GM21529 (cell line): Measurements from ENCODE around the gene RMND5B.
"Not testable (repeated sequence)": the region's sequence is repeated elsewhere in the genome, so short reads cannot be mapped to it uniquely, and the experiment has no call there.

Experiments
- ATAC-seq: cut with Tn5 transposase; IDR thresholded peaks from one replicate; pipeline ENCODE4 v1.9.1; 2021; ENCODE audit not compliant: unreplicated experiment

The RMND5B gene

DNA sequence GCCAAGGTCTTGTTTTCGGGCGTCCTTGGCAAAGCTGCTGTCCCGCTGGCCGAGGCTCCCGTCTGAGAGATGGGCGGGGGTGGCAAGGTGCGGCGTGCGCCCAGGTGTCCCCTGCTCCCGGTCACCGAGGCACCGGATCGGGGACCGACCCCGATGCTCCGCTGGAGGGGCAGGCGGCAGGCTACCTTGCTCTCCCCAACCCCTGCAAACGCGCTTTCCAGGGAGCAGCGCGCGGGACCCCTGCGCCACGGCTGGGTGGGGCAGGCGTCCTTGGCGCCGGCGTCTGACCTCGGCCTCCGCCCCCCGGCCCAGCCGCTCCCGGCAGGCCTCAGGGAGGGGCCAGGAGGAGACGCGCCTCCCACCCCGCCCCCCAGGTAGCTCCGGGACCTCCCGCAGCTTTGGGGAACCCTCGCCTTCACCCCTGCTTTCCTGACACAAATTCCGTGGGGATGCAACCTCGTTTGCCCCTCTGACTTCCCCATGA lies 16.9 kb upstream of the RMND5B start:
- no peak for ATAC-seq

DNA sequence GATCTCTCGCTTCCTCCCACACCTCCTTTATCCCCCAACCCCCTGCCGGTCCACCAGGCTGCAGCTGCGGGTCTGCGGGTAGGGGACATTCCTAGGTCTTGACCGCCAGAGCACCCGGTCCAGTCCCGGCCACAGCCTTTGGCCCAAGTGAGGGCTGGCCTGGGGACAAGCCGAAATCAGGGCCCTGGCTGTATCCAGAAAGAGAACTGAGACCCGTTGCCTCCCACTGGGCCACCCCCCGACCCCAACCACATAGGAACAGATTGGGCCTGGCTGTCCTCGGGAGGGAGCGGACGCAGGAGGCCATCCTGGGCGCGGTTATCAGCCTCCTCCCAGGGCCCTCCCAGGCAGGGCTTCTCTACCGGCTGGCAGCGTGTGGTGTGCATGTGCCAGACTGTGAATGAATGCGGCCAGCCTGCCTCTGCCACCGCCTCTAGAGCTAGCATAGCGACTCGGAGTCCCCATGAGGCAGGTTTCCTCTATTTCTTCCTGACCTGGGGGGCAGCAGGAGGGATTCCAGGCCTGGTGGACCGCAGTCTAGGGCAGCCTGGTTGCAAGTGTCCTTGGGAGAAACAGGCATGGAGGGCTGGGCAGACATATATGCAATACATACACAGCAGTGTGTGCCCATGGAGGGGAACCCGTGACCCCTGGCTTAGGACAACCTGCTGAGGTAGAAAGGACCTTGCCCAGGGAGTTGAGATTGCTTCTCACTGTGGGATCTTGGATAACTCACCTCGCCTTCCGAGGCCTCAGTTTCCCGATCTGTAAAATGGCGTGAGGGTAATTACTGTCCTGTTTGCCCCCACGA lies 16.3 kb upstream of the RMND5B start:
- no peak for ATAC-seq

GRCh38 chr5:178115136-178115813 lies 15.5 kb upstream of the RMND5B start:
- ATAC-seq = no peak

- no peak for ATAC-seq
These were observed 15.0 kb upstream of the RMND5B start for GRCh38 chr5:178115814-178116142.

GRCh38 chr5:178116143-178116885 lies 14.5 kb upstream of the RMND5B start:
- peak; percentile 28 for ATAC-seq

DNA sequence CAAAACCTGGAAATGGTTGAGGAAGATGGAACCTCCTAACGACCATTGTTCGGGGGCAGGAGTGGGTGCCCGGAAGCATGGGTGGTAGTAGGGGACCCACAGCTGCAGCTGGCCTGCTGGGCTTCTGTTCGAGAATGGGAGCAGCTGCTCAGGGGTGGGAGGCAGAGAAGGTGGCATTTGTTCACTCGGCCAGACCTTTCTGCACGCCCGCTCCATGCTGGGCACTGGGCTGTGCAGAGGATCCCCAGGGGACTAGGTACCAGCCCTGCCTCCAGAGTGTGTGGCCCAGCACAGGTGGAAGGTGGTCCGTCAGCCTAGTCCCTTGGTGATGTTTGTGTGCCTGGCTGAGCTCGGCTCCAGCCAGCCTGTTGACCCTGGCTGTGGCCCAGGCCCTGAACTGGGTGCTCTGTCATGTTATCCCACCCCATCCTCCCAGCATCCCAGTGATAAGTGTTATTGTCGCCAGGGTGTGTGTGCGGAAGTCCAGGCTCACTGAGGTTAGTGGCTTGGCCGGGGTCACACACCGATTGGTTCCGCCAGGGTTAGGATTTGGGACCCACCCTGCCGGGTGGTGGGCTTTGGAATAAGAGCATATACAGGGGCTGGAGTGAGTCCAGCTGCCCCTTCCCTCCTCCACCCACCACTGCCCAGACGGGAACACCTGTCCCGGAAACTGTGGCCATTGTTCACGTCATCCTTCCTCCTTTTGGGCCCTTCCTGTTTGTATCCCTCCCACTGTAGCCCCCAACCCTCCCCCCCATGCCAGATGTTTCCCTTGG lies 12.7 kb upstream of the RMND5B start:
- ATAC-seq = no peak

GRCh38 chr5:178119915-178120606 lies 10.8 kb upstream of the RMND5B start:
- no peak for ATAC-seq

- peak; percentile 74 for ATAC-seq
These were observed 10.0 kb upstream of the RMND5B start for GRCh38 chr5:178120607-178121357.

DNA sequence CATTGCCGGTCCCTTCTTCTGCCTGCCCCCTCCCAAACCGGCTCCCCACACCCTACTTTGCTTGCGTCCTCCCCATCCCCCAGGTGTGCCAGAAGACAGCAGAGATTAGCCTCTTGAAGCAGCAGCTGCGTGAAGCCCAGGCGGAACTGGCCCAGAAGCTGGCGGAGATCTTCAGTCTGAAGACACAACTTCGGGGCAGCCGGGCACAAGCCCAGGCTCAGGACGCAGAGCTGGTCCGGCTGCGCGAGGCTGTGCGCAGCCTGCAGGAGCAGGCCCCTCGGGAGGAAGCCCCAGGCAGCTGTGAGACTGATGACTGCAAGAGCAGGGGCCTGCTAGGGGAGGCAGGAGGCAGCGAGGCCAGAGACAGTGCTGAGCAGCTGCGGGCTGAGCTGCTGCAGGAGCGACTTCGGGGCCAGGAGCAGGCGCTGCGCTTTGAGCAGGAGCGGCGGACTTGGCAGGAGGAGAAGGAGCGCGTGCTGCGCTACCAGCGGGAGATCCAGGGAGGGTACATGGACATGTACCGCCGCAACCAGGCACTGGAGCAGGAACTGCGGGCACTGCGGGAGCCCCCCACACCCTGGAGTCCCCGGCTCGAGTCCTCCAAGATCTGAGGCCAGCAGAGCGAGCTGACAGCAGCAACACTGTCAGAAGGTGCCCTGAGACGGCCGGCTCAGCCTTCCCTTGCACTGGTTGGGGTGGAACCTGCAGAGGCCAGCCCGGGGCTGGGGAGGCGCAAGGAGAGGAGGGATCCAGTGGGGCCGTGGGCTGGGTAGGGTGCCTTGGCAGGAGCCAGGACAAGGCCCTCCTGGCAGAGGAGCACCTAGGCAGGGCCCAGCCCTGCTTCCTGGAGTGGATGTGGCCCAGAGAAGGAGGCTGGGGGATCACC lies 9.2 kb upstream of the RMND5B start:
- ATAC-seq = peak; percentile 1

GRCh38 chr5:178122346-178122745 lies 8.5 kb upstream of the RMND5B start:
- no peak for ATAC-seq

DNA sequence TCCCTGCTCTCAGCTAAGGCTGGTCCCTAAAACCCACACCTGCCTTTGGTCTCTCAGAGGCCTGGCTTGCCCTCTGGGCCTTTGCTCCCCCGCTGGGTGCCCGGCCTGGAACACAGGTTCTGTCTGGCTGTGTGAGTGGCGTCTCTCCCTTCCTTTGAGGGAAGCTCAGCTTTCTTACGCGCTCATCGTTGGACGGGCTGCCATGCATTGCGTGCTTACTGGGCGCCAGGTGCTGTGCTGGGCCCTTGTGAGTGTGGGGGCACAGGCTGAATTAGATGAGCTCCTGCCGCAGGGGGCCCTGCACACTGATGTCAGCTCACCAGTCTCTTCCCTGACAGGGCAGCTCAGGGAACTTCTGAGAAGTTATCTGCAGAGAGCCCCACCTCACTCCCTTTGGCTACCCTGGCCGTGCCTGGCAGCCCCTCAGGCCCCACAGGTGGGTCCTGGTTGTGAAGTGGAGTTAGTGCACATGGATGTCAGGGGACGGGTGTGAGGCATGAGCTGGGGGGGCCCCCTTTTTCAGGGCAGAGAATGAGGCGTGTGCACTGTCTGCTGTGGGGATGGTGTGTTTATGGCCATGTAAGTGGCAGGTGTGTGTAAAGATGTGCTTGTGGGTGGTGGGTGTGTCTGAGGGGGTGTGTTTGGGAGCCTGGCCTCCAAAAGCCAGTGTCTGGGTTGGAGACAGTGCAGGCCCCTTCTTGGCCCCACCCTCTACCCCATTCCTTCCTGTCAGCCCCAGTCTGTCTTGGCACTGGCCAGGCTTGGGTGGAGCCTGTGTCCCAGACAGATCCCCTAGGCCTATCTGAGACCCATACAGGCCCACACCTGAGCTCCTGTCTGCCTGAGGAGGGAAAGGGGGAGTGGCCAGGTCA lies 7.5 kb upstream of the RMND5B start:
- no peak for ATAC-seq

- no peak for ATAC-seq
These were observed 6.6 kb upstream of the RMND5B start for GRCh38 chr5:178123966-178124925.

DNA sequence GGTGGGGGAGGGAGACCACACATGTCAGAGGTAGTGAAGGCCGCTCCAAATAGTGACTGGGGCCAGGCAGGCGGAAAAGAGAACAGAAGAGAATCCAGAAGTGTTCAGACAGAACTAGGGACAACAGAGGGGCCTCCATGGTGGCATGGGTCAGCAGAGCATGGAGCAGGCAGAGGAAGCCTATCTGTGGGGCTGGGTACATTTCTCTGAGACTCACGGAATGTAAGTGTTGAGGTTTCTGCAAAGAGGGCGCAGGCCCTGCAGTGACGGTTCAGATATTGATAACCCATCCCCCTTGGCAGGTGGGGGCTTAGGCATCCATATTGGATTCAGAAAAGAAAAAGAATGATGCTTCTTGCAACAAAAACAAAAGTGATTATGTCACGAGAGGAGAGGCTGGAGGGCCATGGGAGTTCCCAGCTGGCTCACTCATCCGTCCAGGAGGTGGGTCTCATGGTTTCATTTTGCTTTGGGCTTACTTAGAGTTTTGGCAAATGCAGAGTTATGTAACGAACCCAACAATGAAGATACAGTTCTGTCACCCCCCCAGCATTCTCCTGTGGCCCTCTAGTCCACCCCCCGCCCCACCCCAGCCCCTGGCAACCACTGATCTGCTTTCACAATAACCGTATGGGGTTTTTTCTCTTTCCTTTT lies 5.4 kb upstream of the RMND5B start:
- no peak for ATAC-seq

DNA sequence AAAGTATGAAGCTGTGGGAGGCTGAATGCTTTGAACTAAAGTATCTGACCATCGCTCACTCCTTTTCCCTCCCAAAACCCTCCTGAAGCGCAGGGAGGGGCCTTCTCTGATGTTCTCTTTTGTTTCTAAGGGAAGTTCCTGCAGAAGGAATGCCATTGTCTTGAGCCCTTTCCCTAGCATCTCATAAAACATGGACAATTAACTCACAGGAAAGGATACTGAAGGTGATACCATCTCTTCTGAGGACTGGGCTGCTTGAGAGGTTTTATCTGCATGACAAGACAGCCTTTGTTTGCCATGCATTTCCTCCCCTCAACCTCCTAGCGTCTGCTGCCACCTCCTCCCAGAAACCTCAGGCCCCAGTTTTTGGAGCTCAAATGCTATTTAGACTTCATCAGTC lies 4.3 kb upstream of the RMND5B start:
- ATAC-seq = no peak

DNA sequence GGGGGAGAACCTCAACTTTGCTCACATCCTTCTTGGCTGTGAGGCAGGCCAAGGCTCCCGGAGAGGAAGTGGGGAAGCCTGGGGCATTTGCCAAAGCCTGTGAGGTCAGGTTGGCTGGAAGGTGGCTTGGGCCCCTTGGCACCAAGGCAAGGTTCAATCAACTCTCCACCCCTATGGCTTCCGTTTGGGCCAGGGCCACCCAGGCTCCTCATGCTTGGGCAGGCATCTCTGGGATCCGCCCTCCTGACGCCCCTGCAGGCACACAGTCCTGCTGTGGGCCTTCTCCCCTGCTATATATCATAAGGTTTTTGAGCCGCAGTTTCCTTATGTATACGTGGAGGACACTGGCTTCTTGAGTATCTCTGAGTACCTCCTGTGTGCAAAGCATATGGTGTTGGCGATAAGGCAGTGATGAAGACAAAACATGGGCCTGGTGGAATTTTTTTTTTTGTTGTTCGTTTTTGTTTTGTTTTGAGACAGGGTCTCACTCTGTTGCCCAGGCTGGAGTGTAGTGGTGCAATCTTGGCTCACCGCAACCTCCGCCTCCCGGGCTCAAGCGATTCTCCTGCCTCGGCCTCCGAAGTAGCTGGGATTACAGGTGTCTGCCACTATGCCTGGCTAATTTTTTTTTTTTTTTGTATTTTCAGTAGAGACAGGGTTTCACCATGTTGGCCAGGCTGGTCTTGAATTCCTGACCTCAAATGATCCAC lies 3.4 kb upstream of the RMND5B start:
- ATAC-seq = not testable (repeated sequence)
